Activated T-cell treated with anti-CD3 and anti-CD28 coated beads, Interleukin-2, amount 50 U/mL, for 48 hours (primary cell): ENCODE results near the gene SLC5A11.
"Not testable (repeated sequence)": the region's sequence is repeated elsewhere in the genome, so short reads cannot be mapped to it uniquely, and the experiment has no call there.

ENCODE experiments used
- DNase-seq, 2 experiments: peaks; one replicate each; pipeline ENCODE4 v3.0.0-alpha.2; 2020

The SLC5A11 gene, protein sequence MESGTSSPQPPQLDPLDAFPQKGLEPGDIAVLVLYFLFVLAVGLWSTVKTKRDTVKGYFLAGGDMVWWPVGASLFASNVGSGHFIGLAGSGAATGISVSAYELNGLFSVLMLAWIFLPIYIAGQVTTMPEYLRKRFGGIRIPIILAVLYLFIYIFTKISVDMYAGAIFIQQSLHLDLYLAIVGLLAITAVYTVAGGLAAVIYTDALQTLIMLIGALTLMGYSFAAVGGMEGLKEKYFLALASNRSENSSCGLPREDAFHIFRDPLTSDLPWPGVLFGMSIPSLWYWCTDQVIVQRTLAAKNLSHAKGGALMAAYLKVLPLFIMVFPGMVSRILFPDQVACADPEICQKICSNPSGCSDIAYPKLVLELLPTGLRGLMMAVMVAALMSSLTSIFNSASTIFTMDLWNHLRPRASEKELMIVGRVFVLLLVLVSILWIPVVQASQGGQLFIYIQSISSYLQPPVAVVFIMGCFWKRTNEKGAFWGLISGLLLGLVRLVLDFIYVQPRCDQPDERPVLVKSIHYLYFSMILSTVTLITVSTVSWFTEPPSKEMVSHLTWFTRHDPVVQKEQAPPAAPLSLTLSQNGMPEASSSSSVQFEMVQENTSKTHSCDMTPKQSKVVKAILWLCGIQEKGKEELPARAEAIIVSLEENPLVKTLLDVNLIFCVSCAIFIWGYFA

DNA sequence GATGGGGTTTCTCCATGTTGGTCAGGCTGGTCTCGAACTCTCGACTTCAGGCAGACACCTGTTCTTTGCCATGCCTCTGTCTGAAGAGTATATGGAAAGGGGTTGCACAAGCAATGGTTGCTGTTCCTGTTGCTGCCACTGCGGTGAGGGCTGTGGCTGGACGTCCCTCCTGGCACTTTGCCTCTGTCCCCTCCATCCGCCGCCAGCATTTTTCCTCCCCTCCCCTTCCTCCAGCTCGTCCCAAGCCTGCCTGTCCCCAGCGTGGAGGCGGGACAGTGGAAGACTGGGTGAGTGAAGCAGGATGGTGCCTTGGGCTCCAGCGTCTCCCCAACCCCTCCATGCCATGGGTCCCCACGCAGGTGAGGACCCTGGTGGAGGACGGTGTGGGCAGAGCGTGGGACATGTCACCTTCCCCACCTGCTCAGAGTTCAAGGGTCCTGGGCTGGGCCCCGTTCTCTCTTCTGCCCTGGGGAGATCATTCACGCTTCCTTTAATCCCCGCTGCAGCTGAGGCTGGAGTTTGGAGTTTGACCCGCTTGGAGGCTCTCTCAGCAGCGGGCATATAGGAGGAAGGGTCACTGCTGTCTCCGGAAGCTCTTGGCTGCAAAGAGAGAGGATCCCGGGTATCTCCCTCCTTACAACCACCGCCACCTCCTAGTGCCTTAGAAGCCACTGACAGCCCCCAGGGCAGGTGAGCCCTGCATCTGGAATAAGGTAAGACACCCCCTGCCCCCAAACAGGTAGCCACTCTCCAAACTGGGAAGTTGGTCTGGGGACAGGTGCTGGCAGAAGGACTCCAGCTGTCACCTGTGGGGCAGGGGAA, at the start of gene SLC5A11:
TSS of gene SLC5A11 (plus strand) at position 238 of the 822 bp plus-strand sequence. CDS start 12,681 bp downstream, outside the sequence.
- no peak for DNase-seq

DNA sequence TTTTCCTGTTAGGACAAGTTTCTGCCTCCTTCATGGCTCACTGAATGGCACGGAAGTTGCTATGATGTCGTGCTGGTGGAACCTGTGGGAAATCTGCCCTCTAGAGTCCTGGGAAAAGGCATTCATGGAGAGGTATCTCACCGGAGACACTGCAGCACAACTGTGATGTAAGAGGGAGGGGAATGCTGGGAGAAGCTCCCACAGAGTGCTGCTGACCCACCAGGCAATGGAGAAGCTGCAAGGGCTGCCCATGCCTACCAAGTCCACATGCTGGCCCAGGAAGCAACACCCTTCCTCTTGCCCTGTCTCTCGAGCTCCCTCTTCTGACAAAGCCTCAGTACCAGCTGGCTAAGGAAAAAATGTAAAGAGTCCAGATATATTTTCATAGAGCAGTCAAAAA, 45.2 kb upstream of the SLC5A11 start:
- no peak for DNase-seq

DNA sequence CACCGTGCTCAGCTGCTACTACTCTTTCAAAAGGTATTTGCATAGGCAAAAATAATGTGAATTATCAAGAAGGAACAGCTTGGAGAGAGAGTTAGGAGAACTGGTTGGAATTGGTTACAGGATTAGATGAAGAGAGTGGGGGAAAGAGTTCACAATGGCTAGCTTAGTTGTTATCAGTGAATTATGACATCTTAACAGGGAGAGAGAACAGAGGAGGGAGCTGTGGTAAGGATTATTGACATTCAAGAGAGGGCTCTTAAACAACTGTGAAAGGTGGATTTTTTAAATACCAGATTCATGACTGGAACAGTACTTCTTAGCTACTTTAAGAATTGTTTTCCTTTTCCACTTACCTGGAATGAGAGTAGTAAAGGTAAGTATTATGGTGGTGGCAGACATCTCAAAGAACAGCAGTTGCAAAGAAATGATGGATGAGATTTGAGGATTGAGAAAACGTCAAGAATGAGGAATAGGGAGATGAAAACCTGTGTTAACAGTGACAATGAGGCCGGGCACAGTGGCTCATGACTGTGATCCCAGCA, 43.9 kb upstream of the SLC5A11 start:
- DNase-seq, result no peak

DNA sequence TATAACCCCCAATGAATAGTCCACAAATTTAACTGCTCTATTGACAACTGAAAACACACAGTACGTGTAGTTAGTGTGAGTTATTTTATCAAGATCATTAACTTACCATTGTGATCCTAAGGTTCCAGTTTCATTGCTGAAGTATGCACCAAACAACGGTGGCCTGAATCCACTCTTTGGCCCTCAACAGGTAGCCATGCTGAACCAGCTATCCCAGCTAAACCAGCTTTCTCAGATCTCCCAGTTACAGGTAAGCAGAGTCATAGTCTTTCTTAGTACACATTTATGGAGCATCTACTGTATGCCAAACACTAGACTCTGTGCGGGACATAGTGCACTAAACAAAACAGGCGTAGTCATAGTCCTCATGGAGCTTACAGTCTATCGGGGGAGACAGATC, 40.3 kb upstream of the SLC5A11 start:
- no peak for DNase-seq

DNA sequence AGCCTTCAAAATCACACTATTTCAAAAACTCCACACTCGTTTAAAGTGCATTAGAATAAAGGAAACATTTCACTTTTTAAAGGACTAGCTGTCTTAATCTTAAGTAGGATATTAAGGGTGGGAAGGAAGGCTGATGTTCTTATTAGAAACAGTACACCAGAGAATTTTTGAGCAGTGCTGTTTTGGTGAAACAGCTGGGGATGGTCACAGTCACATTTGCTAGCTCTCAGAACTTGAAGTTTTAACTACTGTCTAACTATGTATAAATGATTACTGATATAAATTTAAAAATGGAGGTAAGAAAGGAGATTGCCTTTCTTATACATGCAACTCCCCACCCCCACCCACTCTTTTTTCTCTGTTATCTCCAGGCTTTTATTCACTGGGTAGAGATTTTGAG, 38.5 kb upstream of the SLC5A11 start:
- no peak for DNase-seq

DNA sequence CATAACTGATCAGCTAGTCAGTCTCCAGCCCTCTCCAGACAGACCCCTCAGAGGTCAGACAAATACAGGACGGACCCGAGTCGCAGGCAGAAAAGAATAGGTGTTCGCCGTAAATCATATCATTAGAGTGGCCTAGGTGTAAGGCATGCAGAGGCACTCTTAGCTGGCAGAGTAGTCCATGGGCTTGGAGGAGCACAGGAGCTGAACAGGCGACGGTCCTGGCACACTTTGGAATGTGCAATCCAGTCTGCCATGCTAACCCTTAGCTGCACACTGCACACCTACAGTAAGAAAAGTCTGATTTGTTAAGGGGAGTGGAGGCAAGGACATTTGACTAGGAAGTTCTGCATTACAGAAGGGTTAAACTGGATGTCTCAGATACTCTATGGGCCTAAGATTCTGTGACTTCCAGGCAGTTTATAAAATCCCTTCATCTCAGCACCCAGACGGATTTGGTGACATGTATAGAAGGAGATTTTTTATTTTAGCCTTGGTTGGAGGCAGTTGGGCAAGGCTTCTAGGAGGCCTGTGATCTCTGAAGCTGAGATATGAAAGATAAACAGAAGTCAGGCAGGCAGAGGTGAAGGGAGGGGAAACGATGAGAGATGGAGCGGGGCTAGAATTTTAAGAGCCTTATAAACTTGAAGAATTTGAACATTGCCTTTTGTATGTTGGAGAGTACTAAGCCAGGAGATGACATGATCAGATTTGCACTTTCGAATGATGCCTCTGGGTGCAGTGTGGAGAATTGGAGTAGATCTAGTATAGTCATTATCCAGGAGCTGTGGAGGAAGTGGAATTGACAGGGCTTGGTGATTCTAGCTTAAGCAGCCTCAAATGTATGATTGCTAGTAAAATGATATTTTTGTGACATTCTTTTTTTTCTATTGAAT, 34.6 kb upstream of the SLC5A11 start:
- no peak for DNase-seq

DNA sequence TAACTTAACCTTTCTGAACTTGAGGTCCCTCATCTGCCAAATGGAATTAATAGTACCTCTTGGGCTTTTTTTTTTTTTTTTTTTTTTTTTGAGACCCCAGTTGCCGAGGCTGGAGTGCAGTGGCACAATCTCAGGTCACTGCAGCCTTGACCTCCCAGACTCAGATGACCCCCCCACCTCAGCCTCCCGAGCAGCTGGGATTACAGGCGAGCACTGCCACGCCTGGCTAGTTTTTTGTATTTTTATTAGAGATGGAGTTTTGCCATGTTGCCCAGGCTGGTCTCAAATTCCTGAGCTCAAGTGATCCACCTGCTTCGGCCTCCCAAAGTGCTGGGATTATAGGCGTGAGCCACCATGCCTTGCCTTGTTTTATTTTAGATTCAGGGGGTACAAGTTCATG, 33.0 kb upstream of the SLC5A11 start:
- DNase-seq, result not testable (repeated sequence)

DNA sequence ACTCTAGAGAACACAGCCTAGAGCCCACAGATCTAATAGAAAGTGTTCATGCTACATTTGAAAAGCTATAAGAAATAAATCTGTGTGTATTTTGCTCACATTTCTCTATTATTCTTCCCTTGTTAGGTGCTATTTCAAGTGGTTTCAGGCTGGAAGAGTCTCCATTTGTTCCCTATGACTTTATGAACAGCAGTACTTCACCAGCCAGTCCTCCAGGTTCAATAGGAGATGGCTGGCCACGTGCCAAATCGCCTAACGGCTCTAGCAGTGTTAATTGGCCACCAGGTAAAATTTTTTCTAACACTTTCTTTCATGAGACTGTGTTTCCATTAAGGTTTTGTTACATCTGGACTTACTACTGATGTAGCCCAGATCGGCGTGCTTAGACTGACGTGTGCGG, 30.7 kb upstream of the SLC5A11 start:
- DNase-seq, result no peak

DNA sequence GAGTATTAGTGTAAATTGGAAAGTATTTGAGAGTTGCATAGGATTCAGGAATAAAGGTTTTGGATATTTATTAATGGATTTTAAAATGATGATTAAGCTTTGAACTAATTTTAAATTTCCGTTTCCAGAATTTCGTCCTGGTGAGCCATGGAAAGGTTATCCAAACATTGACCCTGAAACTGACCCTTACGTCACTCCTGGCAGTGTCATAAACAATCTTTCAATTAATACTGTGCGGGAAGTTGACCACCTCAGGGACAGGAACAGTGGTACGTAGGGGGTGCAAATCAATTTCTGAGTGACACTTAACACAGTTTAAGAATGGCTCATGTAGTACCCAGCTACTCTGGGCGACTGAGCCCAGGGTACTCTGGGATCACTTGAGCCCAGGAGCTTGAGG, 29.1 kb upstream of the SLC5A11 start:
- DNase-seq, result no peak

DNA sequence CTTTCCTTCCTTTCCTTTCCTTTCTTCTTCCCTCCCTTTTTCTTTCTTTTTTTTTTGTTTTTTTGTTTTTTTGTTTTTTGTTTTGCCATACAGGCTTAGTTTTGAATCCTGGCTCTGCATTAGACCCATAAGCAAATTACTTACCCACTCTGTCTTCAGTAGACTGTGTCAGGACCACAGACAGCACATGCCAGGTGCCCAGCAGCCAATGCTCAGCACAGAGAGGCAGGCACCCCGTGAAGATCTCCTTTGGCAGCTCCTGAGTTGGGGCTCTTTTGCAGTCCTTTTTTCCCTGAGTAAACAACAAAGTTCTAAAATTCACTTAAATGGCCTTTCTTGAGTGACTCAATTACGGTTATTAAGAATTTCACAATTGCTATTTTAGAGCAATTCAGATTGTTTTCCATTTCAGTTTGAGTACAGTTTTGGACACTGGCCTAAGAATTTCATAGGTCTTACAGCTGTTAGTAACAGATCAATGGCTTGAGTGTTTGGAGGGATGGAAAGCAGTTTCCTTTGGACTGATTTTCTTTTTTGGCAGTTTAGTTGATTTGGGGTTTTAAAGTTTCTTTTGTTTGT, 26.2 kb upstream of the SLC5A11 start:
- DNase-seq, result no peak

DNA sequence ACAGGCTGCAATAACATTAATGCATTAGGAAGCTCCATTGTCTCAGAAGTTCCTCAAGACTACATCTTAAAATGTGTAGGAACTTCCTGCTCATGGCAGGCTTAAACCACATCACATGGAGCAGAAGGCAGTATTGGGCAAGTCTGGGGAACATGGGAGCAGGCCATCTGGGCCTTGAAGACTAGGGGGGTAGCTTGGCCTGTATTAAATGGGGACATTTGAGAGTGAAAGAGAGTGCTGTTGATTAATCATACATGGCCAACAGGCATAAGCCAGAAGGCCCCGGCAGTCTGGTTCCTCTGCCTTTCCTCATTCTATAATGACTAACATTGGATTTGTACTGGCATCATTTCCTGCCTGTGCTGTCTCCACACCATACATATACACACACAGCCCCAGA, 25.2 kb upstream of the SLC5A11 start:
- no peak for DNase-seq

DNA sequence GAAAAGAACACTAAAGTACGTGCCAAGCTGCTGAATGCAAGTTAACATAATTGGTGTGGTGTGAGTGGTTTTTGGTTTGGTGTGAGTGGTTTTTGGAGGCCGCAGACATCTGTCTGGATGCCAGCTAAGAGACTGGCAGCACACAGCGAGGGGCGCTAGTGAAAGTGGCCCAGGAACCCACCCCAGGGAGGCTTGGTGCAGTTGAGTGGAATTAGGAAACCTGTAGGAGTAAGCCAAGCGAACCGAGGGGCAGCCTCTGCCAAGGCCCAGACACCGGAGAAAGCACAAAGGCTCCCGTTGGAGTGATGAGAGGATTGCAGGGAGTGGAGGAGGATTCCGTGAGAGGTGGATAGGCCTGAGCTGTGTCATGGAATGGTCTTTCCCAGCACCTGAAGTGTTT, 24.6 kb upstream of the SLC5A11 start:
- DNase-seq, result no peak

DNA sequence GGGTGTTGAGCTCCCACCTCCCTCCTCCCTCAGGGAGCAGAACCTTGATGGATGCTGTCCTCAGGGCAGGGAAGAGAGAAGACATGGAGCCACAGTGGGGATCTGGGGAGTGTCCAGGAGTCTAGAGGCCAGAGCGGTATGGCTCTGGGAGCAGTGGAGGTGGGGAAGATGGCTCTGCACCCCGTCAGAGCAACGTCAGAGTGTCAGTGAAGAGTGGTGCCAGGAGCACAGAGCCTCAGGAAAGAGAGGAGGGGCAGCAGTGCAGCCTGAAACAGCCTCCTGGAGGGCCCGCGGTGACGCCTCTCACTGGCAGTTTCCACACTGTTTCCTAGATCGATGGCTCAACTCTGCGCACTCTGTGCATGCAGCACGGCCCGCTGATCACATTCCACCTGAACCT, 23.2 kb upstream of the SLC5A11 start:
- no peak for DNase-seq

DNA sequence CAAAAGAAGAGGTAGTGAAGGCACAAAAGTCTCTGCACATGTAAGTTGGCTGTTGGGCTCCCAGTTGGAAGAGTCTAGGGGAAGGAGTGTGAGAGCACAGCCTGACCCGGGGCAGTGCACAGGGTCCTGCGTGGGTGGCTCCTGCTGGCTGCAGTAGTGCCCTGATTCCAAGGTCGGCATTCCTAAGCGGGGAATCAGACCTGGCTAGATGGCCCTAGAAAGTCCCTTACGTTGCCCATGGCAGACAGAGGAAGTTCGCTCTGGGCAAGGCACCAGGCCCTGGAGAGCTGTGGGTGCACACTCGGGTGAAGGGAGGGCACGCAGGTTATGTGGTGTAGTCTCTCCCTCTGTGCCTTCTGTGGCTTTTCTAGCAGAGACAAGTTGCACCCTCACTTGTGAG, 22.8 kb upstream of the SLC5A11 start:
- DNase-seq, result no peak

DNA sequence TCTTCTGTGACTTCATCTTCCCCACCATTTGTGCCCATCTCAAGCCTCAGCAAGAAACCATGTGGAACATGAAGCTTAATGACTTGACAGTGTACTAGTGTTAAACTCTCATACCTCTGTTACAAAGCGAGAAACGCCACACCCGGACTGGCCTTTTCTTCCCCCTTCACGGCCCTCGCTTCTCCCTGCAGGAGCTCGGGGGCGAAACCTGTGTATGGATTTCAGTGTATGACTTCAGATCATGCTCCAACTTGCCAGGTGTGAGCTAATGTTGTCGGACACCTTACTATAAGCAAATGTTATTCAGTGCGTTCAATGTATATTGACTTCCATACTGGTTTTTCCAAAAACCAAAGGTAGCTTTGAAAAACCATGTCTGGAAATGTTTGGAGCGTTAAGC, 20.1 kb upstream of the SLC5A11 start:
- DNase-seq, result no peak

DNA sequence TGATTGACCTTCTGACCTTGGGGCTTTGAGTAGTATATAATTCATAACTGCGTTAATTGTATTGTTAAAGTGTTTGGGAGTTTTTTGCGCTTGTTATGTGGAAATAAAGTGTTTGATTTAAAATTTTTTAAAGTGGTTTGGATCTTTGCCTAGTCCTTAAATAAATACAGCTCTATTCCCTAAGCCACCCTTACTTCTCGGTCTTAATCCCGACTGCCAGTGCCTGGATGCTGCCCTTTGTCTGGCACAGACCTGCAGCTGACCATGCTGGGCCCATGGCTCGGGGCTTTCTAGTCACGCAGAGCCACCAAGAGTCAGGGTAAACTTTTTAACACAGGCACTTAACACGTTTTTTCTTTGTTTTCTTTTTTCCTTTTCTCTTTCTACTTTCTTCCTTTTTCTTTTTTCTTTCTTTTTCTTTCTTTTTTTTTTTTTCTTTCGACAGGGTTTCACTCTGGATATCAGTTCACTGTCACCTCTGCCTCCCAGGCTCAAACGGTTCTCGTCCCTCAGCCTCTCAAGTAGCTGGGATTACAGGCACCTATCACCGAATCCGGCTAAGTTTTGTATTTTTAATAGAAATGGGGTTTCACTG, 19.6 kb upstream of the SLC5A11 start:
- DNase-seq, result no peak

DNA sequence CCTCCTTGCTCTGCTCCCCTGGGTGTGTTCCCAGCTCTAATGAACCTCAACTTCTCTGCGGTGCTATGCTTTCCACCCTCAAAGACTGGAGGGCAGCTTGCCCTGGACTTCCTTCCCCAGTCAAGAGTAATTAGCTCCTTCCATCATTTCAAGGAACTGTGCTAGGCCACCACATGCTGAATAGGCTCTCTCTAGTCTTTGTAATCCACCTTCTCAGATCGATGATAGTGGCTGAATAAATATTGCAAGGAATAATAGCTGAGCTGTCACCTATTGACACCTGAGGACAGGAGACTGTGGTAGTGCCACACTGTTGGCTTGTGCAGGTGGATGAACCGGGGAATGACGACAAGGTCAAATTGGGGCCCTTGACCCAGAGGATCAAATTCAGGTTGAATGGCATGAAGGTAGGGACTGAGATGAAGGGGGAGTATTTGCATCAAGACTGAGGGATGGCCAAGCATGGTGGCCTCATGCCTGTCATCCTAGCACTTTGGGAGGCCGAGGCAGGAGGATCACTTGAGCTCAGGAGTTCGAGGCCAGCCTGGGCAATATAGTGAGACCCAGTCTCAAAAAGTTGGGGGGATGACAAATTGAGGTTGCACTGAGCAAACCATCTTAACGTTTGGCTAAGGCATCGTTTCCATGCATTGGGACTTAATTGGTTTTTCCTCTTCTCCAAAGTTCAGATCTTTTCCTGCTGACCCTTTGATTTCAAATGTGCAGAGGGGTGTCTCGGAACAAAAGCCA, 18.8 kb upstream of the SLC5A11 start:
- no peak for DNase-seq

DNA sequence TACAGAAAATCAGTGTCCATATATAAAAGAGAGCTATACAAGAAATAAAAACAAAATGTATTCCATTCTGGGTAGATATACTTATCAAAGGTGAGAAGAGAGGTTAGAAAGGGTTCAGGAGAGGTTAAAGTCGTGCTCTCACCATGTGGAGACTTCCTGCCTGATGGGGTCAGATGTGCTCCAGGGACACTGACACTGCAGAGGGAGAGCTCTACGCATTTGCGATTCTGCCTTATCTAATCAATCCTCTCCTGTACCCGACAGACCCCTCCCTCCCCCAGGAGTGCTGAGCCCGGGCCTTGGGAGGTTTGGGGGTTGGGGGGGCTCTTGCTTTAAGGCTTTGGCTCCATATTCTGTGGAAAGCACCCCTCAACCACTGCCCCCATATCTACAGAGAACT, 16.6 kb upstream of the SLC5A11 start:
- no peak for DNase-seq

DNA sequence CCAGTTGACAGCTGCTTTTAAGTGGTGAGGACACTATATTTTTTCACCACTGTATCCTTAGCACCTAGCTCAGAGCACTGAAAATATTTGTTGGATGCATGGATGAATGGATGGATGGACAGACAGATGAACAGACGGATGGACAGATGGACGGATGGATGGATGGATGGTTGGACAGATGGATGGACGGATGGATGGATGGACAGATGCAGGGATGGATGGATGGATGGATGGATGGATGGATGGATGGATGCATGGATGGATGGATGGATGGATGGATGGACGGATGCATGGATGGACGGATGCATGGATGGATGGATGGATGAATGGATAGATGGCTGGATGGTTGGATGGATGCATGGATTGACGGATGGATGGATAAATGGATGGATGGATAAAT, 12.4 kb upstream of the SLC5A11 start:
- no peak for DNase-seq

DNA sequence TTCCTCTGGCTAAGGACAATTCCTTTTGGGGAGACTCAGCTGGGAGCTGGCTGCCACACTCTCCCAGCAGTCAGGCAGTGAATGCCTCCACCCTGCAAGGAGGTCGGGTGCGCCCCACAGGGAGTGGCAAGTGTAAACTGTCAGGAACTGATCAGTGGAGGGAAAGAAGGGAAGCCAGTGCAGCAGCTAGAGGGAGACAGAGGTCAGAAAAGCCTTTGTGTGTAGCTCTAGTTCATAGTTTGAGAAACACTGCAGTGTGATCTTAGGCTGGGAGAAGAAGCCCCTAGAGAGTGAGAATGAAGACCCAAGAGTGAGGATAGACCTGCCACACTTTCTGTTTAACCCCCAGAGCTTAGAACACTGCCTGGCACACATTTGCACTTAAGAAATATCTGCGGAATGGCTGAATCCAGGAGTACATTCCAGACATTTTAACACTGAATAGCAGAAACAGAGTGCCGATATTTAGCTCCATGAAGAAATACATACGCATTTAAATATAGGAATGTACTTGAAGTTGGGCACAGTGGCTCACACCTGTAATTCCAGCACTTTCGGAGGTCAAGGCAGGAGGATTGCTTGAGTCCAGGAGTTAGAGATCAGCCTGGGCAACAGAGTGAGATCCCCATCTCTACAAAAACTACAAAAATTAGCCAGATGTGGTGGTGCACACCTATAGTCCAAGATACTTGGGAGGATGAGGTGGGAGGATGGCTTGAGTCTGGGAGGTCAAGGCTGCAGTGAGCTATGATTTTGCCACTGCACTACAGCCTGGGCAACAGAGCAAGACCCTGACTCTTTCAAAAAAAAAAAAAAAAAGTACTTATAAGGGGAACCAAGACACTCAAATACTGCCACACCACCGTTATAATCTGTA, 11.1 kb upstream of the SLC5A11 start:
- no peak for DNase-seq
